NOMO-1 treated with dmso at 0.1 percent for 144 hours (cell line): ENCODE measurements around the gene TNFAIP2.
A peak's percentile ranks its signal among the peaks of the same experiment; 100 is the strongest.

ENCODE experiments used
- DNase-seq: peaks from one replicate; lab custom pipeline; 2025; ENCODE audit not compliant: unreplicated experiment; lab: John Stamatoyannopoulos, UW

TNFAIP2 gene

DNA sequence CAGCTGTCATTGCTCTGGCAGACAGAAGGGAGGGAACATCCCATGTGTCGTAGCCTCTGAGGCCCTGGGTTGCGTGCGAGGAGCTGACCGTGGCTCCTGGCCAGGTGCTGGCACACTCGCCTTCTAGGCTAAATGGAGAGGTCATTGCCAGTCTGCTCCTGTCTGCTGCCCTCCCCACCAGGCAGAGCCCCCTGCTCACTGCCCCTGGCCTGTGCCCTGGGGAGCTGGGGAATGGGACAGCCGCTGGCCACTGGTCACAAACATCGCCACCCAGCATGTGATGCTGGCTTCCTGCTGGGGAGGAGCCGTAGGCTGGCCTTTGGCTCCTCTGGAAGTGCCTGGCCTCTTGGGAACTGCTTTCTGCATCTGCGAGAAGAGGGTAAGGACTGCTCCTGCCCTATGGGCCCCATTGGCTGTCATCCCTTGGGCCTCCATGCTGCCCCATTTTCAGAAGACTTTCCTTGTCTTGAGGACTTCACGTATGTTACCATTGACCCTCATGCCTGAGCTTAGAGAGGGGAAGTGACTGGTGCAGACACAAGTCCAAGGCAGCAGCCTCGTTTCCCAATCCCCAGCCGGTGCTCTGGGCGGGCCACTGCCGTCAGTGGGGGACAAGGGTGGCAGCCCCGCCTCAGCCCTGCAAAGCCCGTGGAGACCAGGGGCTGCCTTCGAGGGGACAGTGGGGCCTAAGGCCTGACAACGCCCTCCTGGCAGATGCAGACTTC, 2.0 kb upstream of the TNFAIP2 start:
- DNase-seq: peak; percentile 91

DNA sequence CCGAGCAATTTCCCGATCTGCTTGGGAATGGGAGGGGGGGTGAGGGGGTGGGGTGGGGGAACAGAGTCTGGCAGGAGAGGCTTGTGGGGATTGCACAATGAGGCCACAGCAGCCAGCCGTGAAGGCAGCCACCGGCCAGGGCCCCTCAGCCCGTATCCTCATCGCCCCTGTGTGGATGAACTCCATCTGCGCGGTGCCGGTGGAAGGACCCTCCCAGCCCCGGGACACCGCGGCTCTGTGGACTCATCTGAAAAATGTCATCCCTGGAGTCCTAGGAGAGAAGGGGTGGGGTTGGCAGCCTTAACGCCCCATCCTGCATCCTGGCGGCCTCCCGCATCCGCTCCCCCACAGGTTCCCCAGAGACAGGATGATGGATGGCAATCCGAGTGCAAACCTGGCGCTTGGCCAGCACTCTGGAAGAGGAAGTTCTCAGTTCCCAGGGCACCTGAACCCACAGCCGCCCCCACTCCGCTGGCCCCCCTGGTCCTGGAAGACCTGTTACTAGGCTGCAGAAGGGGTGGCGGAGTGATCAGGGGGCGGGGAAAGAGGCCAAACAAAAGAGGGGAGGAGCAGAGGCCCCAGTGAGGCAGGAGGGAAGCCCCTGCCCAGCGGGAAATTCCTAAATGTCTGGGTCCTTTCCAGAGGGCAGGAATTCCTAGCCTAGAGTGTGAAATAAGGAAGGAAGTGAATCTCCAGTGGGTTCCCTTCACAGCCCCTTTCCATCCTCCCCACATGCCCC, 1.2 kb upstream of the TNFAIP2 start:
- DNase-seq: peak; percentile 72

DNA sequence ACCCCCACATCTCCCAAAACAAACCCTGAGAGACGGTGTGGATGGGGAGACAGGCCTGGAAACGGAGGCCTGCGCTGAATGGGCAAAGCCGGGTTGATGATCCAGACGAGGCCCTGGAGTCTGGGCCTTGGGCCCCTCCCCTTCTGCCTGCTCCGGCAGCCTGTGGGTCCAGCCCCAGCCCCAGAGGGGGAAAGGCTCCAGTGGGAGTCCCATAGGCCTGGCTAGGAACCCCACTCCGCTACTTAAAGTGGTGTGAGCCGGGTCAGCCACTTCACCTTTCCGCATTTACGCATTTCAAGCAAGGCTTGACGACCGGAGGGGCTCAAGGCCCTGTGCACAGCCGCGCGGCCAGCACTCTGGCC, 695 bp upstream of the TNFAIP2 start:
- no peak for DNase-seq

DNA sequence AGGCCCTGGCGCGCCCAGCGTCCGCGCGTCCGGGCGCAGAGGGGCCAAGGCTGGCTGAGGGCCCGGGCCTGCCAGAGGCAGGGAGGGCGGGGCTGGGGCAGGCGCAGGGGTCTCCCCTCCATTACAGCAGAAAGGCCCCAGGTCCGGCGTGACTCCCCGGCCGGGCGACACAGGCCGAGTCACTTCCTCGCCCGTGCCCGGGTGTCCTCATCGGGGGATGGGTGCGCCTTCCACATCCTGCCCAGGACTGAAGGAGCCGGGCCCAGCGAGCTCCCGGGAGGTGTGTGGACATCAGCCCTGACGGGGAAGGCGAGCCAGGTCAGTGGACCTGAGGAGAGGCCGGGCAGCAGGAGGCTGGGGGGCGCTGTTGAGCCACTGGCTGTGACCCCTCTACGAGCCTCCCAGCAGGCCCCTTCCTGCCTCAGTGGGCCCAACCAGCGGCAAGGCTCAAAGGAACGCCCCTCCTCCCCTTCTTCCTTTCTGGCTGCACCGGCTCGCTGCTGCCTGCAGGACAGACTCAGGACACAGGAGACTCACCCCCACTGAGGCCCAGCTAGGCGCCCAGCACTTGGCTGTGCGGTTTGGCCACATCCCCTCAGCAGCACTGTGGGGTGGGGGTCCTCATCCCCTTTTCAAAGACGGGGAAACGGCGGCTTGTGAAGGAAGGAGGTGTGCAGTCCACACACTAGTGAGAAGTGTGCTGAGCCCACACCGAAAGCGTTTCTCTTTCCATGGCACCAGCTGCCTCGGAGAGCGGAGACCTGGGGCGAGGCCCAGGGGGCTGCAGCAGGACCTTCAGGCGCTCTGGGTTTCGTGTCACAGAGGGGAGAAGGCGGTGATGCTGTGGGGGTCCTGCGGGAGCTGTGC, 606 bp downstream of the TNFAIP2 start:
- no peak for DNase-seq

DNA sequence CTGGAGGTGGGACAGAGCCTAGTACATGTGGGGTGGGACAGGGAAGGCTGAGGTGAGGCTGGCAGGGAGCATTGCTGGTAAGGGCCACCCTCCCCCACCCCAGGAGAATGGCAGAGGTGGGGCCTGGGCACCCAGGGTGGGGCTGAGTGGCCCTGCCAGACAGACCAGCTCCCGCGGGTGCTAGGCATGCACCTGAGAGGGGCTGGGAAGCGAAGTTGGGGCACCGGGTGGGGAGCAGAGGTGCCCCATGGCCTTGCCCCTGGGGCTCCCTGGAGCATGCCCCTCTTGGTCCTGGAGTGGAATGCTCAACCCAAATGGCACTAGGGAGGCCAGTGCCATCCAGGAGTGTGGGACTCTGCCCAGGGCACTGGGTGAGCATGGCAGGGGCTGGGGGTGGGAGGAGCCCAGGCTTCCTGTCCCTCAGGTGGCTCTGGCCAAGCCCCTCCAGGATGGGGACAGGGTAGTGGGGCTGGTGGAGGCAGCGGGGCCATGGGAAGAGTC, 1.3 kb downstream of the TNFAIP2 start:
- DNase-seq: no peak

DNA sequence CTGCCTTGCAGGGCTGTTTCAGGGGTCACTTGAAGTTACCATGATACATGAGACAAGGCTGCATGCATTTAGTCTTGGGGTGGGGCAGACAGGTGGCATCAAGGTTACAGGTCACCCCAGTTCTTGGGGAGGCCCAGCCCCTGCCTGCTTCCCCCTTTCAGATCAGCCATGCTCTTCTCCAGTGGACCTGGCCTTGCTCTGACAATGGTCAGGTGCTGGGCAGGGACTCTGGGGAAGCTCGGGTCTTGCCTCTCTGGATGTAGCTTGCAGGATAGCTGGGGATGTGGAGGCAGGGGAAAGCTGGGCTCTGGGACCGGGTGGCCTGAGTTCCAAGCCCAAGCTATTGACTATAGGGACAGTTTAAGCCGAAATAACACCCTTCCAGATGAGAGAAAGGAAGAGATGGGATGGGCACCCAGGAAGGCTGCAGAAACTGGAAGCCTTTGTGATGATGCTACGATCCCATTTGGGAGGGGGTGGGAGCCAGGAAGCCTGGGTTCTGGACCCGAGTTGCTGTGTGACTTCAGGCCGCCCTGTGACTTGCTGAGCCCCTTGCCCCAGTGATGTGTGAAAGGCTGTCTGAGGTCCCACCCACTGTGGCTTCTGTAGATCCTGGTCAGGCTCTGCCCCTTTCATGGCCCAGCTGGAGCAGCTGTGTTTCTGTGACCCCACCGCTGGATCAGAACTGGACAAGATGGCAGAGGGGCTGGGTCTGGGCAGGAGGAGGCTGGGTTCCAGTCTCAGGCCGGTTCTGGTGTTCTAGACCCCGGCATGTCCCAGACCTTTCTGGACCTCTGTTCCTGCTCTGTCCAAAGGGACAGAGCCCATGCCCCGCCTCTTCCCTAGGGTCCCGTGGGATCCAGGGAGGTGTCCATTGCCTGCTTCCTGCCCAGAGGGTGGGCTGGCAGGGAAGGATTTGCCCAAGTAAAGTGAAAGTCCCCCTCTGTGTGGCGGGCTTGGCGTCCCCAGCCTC, 2.1 kb downstream of the TNFAIP2 start:
- no peak for DNase-seq

DNA sequence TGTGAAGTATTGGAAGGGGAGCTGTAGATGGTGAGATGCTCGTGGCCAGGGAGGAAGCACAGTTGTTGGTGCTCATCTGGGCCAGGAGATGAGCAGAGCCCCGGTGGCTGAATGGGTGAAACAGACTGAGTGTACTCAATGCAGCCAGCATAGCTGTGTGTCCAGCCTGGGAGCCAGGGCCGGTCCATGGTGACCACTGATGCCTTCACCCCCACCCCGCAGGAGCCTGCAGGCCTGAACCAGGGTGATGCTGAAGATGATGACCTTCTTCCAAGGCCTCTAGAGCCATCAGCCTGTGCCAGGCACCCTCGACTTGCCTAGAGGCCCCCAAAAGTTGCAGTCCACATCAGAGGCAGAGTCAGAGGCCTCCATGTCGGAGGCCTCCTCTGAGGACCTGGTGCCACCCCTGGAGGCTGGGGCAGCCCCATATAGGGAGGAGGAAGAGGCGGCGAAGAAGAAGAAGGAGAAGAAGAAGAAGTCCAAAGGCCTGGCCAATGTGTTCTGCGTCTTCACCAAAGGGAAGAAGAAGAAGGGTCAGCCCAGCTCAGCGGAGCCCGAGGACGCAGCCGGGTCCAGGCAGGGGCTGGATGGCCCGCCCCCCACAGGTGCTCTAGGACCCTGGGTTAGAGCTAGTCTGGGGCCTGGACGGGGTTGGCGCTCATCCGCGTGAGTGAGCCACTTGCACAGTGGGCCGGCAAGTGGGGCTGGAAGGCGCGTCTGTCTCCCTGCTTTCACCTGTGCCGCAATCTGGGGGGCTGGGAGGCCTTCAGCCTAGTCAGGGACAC, 3.0 kb downstream of the TNFAIP2 start:
- no peak for DNase-seq

DNA sequence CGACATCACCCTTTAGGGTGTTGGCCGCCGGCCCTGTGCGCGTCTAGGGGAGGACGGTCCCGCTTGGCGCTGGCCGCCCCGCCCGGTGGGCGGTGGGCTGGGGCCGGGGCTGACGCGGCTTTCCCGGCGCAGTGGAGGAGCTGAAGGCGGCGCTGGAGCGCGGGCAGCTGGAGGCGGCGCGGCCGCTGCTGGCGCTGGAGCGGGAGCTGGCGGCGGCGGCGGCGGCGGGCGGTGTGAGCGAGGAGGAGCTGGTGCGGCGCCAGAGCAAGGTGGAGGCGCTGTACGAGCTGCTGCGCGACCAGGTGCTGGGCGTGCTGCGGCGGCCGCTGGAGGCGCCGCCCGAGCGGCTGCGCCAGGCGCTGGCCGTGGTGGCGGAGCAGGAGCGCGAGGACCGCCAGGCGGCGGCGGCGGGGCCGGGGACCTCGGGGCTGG, 3.6 kb downstream of the TNFAIP2 start:
- DNase-seq: no peak

DNA sequence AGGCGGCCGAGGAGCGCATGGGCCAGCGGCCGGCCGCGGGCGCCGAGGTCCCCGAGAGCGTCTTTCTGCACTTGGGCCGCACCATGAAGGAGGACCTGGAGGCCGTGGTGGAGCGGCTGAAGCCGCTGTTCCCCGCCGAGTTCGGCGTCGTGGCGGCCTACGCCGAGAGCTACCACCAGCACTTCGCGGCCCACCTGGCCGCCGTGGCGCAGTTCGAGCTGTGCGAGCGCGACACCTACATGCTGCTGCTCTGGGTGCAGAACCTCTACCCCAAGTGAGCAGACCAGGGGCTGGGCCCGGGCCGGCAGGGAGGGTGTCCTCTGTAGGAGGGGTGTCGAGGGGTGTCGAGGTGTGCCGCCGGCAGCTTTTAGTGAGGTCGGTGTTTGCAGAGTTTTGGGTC, 4.1 kb downstream of the TNFAIP2 start:
- DNase-seq: no peak

DNA sequence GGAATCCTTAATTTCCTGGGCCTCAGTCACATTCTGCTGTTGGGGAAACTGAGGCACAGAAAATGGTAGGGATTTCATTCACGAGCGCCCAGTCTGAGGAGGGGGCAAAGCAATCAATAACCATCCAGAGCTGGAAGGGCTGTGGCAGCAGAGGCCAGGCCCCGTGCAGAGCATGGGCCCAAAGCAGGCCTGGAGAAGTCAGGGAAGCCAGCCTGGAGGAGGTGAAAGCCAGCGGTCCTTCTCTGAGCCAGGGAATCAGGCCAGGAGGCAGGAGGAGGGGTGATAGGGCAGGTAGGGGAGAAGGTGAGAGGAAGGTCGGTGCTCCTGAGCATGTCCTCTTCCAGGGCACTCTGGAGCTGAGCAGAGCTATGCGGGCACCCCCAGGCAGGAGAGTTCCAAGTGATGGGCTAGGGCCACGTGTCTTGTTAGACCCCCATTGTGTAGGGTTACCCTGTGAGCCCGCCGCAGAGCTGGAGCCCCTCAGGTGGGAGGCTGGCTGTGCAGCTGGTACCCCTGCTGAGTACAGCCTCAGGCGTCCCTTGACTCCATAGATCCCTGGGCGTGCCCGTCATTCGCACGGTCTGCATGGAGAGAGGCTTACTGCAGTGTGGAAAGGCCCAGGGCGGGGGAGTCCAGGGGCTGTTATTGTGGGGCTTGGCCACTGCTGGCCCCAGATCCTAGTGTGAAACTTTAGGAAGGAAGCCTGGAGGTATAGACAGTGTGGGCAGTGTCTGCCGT, 4.8 kb downstream of the TNFAIP2 start:
- no peak for DNase-seq

DNA sequence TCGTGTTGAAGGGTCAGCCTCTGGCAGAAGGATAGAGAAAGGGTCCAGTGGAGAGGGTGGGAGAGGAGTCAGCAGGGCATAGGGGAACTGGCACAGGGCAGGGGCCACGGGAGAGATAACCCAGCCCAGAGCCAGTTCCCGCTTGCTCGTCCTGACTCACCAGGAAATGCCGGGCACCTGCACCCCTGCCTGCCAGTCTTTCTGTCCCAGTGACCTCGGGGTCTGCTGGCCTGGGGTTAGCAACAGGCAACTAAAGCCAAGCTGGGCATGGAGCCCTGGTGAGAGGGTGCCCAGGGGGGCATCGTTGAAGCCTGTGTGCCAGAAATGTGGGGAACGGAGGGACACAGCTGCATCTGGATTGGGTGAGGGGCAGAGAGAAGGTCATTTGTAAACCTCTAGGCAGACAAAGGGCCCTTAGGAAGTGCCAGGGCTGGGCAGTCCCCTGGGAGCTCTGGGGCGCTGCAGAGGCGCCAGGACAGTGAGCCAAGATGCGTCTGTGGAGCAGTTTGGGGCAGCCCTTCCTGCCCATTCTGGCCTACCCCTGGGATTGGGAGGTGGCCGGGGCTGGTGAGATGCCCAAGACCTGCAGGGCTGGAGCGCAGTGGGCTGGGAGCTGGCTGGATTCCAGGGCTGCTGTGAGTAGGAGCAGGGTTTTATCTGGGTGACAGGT, 5.5 kb downstream of the TNFAIP2 start:
- no peak for DNase-seq

DNA sequence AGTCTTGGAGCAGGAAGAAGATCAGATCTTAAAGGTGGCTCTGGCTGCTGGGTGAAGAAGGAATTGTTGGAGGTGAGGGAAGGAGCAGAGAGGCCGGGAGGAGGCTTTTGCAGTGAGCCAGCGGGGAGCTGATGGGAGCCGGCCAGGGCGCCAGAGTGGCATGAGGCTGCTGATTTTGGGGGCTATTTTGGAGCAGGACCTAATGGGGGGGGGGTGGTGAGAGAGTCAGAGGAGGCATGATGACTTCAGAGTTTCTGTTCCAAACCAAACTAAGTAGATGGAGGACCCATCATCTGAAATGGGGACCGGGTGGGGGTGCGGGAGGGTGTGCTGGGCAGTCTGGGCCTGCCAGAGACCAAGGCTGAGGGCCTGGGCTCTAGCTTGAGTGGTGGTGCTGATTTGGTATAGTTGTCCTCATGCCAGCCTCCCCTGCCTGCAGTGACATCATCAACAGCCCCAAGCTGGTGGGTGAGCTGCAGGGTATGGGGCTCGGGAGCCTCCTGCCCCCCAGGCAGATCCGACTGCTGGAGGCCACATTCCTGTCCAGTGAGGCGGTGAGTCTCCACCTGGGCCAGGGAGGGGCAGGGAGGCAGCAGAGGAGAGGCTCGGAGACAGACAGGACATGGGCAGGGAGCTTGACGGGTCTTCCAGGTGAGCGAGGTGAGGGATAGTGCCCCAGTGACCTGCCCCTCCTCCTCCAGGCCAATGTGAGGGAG, 6.2 kb downstream of the TNFAIP2 start:
- no peak for DNase-seq

DNA sequence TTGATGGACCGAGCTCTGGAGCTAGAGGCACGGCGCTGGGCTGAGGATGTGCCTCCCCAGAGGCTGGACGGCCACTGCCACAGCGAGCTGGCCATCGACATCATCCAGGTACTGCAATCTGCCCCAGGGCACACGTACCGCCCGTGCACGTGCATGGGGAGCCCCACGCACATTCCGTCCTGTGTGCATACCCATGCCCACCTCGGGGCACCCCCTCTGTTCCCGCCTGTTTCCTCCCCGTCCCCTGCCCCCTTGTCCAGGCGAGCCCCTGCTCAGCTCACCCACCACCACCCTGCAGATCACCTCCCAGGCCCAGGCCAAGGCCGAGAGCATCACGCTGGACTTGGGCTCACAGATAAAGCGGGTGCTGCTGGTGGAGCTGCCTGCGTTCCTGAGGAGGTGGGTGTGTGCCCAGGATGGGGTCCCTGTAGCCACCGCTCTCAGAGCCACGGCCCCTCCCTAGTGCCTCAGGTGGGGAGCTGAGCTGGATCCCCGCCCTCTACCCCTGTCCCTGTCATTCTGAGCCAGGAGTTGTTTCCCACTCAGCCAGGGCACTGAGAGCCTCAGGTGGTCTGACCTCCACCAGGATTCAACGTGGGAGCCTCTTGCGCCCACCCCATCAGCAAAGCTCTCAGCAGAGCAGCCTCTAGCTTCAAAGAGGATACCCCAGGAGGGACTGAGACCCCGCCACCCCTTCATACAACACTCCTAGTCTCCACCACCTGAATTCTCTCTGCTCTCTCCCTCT, 6.9 kb downstream of the TNFAIP2 start:
- DNase-seq: no peak

DNA sequence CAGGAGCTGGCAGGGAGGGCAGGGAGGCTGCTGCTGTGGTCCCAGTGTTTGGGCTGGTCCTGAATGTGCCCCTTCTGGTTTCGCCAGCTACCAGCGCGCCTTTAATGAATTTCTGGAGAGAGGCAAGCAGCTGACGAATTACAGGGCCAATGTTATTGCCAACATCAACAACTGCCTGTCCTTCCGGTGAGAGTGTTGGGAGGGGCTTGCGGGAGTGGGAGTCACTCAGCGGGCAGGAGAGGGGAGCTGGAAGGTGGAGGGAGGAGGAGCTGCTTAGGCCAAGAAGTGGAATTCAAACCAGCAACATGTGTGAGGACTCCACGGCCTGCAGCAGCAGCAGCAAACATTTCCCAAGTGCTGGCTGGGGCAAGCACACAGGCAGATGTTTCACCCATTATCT, 7.7 kb downstream of the TNFAIP2 start:
- DNase-seq: no peak

DNA sequence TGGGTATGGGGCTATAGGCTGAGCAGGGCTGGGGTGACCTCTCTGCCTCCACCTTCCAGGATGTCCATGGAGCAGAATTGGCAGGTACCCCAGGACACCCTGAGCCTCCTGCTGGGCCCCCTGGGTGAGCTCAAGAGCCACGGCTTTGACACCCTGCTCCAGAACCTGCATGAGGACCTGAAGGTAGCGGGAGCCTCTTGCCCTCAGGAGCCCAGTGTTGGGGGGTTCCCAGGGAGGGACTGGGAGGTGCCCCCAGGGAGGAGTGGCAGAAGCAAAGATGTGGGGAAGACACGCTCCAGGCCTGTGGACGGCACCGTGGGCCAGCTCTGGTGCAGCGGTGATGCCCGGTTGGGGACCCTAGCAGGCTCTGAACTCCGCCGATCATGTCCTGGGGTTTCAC, 8.3 kb downstream of the TNFAIP2 start:
- no peak for DNase-seq

DNA sequence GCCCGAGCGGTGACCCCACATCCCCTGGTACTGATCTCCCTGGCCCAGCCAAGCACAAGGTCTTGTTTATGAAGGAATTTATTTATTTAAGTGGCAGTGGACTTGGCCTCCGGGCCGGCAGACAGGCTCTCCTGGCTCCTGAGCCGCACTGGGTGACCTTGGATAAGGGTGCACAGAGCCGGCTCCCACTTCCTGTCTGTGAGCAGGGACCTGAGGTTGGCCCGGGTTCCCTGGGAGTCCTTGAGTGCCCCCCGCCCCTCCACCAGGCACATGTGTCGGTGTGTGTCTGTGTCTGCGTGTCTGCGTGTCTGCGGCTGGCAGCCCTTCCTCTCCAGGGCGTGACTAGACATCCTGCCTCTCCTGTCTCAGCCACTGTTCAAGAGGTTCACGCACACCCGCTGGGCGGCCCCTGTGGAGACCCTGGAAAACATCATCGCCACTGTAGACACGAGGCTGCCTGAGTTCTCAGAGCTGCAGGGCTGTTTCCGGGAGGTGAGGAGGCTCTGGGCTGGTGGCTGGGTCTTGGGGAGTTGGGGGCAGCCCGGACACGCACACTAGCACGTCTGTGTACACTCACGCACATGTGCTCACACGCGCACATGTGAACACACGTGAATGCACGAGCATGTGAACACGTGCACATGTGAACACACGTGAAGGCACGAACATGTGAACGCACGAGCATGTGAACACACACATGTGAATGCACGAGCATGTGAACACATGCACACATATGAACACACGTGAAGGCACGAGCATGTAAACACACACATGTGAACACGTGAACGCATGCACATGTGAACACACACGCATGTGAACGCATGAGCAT, 9.3 kb downstream of the TNFAIP2 start:
- no peak for DNase-seq
